Esophagus muscularis mucosa (tissue), 4 donors: ENCODE measurements around the gene KAZN. TPM values are rescaled to one million over a fixed set of nuclear protein-coding genes. Genes with fewer than 3 reads are reported as not detected.

ENCODE experiments used
- DNase-seq: peaks from one replicate; pipeline ENCODE4 v3.0.0-alpha.2; 2017; ENCODE audit errors: extremely low spot score
- H3K27ac ChIP-seq, 4 donors: fragments of 200-600 bp; sonication (generic); replicated peaks in 1 of 4; 1 replicate in 3 of 4; 2 replicates in 1 of 4; pipeline ENCODE4 v1.5.1; 2016 to 2019; ENCODE audit warnings: mild to moderate bottlenecking in 1 of 4
- H3K27me3 ChIP-seq, 4 donors: fragments of 200-600 bp; sonication (generic); one replicate each; pipeline versions ENCODE4 v1.5.1 to v1.6.0; 2016 to 2019
- H3K36me3 ChIP-seq, 4 donors: fragments of 200-600 bp; sonication (generic); one replicate each; pipeline ENCODE4 v1.5.1; 2016 to 2019
- H3K4me1 ChIP-seq, 4 donors: fragments of 200-600 bp; sonication (generic); one replicate each; pipeline ENCODE4 v1.5.1; 2016 to 2019
- H3K4me3 ChIP-seq, 4 donors: fragments of 200-600 bp; sonication (generic); 1 replicate in 2 of 4; 2 replicates in 2 of 4; pipeline ENCODE4 v1.5.1; 2016 to 2019; ENCODE audit warnings: mild to moderate bottlenecking in 4 of 4, moderate library complexity in 1 of 4
- H3K9me3 ChIP-seq, 4 donors: fragments of 200-600 bp; sonication (generic); 1 replicate in 3 of 4; 2 replicates in 1 of 4; pipeline ENCODE4 v1.5.1; 2016 to 2019
- CTCF ChIP-seq, 3 experiments: fragments of 200-600 bp in 2 of 3; fragments of 450-650 bp in 1 of 3; sonication (generic) in 2 of 3; IDR thresholded peaks; one replicate each; pipeline ENCODE4 v1.5.1; 2017 to 2019; ENCODE audit warnings: antibody characterized with exemption in 3 of 3, mild to moderate bottlenecking in 2 of 3, moderate library complexity in 1 of 3
- EP300 ChIP-seq: sonication (generic); formaldehyde crosslinking; IDR thresholded peaks from one replicate; pipeline ENCODE4 v1.6.1; 2017; ENCODE audit warnings: antibody characterized with exemption
- POLR2A ChIP-seq: fragments of 450-650 bp; IDR thresholded peaks from one replicate; pipeline ENCODE4 v1.6.1; 2017; ENCODE audit warnings: antibody characterized with exemption, moderate library complexity, mild to moderate bottlenecking, low read depth
- POLR2AphosphoS5 ChIP-seq, 2 donors: sonication (generic); formaldehyde crosslinking; IDR thresholded peaks; one replicate each; pipeline ENCODE4 v1.6.1; 2017; ENCODE audit warnings: antibody characterized with exemption in 2 of 2
- WGBS: methylation state at CpG from one replicate; pipeline ENCODE4 v1.1.5; 2018; 5-methylcytosine and 5-hydroxymethylcytosine counted together
- intact Hi-C: fragments of 100-400 bp; cut with DNase I; formaldehyde crosslinking; loops from one replicate; pipeline ENCODE4 v1.15.1; 2023
- total RNA-seq, 4 donors: library from RNA; depleted of rRNA; stranded (reverse); fragments of >200 nt; gene quantifications; one replicate each; pipeline versions ENCODE4 v1.1.0 to v1.2.1, GENCODE V29; 2016

The KAZN gene
- total RNA-seq, 4 donors from 2014 or later, result 9.9 to 14.1 (median 11.9) TPM

- H3K9me3 ChIP-seq, result no peaks in the 10 kb centered on the region
- H3K27ac ChIP-seq, result no peak overlapping the region
- intact Hi-C loops, result no loop called here
- H3K27me3 ChIP-seq, result no peaks in the 10 kb centered on the region
- H3K36me3 ChIP-seq, result no peaks in the 10 kb centered on the region
- H3K4me3 ChIP-seq, result no peak overlapping the region
- TF ChIP-seq EP300 (no peak), POLR2A (no peak), POLR2AphosphoS5 (IDR thresholded peaks at IDR 0.05) (no peak), CTCF (IDR thresholded peaks at IDR 0.05) (no peak)
- WGBS, result 88% methylated on average over 9 of the region's 9 CpGs
- H3K4me1 ChIP-seq, result peaks cover 7 to 17% (median 9%) of the 10 kb centered on the region in 4 donors
- DNase-seq, result no peak
Measured at GRCh38 chr1:15016001-15016400, 417.5 kb downstream of the KAZN start.

GRCh38 chr1:15016526-15016925 is 418.0 kb downstream of the KAZN start:
- H3K27me3 ChIP-seq, result no peaks in the 10 kb centered on the region
- DNase-seq, result no peak
- peaks cover 7 to 21% (median 11%) of the 10 kb centered on the region in 4 donors for H3K4me1 ChIP-seq
- H3K36me3 ChIP-seq, result no peaks in the 10 kb centered on the region
- no peak for TF ChIP-seq POLR2AphosphoS5 (IDR thresholded peaks at IDR 0.05)
- TF ChIP-seq CTCF (IDR thresholded peaks at IDR 0.05), result no peak
- no peak for TF ChIP-seq POLR2A
- no peak for TF ChIP-seq EP300
- H3K9me3 ChIP-seq, result no peaks in the 10 kb centered on the region
- no peak overlapping the region for H3K27ac ChIP-seq
- intact Hi-C loops, result no loop called here
- H3K4me3 ChIP-seq, result no peak overlapping the region
- WGBS, result 80% methylated on average over 10 of the region's 10 CpGs

DNA sequence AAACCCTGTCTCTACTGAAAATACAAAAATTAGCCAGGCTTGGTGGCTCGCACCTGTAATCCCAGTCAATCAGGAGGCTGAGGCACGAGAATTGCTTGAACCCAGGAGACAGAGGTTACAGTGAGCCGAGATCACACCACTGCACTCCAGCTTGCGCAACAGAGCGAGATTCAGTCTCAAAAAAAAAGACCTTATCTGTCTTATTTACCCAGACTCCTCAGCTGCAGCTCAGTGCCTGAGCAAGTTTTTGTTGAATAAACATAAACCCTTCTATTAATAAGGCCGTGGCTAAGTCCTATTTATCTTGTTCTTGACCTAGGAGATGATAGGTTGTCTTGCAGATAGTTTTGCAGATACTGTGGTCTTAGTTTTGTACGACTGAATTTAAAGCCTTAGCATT is 418.6 kb downstream of the KAZN start:
- Histone ChIP-seq H3K4me1 (peaks cover 7 to 23% (median 13%) of the 10 kb centered on the region in 4 donors), H3K27ac (no peak overlapping the region), H3K9me3 (no peaks in the 10 kb centered on the region), H3K27me3 (no peaks in the 10 kb centered on the region), H3K4me3 (no peak overlapping the region), H3K36me3 (no peaks in the 10 kb centered on the region)
- no peak for TF ChIP-seq CTCF (IDR thresholded peaks at IDR 0.05)
- no peak for TF ChIP-seq POLR2A
- TF ChIP-seq EP300, result no peak
- TF ChIP-seq POLR2AphosphoS5 (IDR thresholded peaks at IDR 0.05), result no peak
- WGBS, result 87% methylated on average over 7 of the region's 7 CpGs
- DNase-seq, result no peak
- intact Hi-C loops, result no loop called here

DNA sequence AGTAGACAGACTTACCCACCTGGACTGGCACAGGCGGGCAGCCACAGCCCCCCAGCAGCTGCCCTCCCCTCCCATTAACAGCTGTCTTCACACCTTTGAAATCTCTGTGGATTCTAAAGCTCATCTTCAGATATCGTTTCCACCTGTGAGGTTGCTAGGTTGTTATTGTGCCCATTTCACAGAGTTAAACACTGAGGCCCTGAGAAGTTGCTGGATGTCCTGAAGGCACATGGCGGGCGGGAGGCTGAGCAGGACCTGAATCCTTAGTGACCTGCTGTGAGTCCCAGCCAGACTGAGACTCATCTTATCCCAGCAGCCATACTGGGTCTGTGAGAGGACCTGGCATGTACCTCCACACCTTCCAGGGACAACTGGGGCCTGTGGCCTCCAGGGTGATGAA is 420.3 kb downstream of the KAZN start:
- Histone ChIP-seq H3K9me3 (no peaks in the 10 kb centered on the region), H3K4me1 (peaks cover 7 to 26% (median 16%) of the 10 kb centered on the region in 4 donors), H3K4me3 (no peak overlapping the region), H3K27ac (no peak overlapping the region), H3K27me3 (no peaks in the 10 kb centered on the region), H3K36me3 (no peaks in the 10 kb centered on the region)
- intact Hi-C loops, result no loop called here
- DNase-seq, result no peak
- TF ChIP-seq CTCF (IDR thresholded peaks at IDR 0.05), result no peak
- TF ChIP-seq EP300, result no peak
- no peak for TF ChIP-seq POLR2AphosphoS5 (IDR thresholded peaks at IDR 0.05)
- no peak for TF ChIP-seq POLR2A
- WGBS, result 84% methylated on average over 4 of the region's 4 CpGs
